Kidney (tissue), 14 donors: ENCODE measurements around the gene RGL3. TPM values are rescaled to one million over a fixed set of nuclear protein-coding genes. Genes with fewer than 3 reads are reported as not detected.
A peak's percentile ranks its signal among the peaks of the same experiment; 100 is the strongest.
"Not testable (repeated sequence)": the region's sequence is repeated elsewhere in the genome, so short reads cannot be mapped to it uniquely, and the experiment has no call there.

ENCODE experiments used
- DNase-seq, 5 donors: peaks; one replicate each; pipeline ENCODE4 v3.0.0-alpha.2; 2013 to 2020
- FAIRE-seq: peaks from 2 replicates; lab custom pipeline; 2012; peaks lifted over from hg19 to GRCh38; lab: Jason Lieb, UNC
- H3K27ac ChIP-seq, 2 donors: one replicate each; pipeline ENCODE4 v1.7.0; 2013; ENCODE audit warnings: low read depth in 2 of 2, low read length in 2 of 2, inconsistent platforms in 1 of 2
- H3K27me3 ChIP-seq: one replicate; pipeline ENCODE4 v1.7.1; 2013; ENCODE audit warnings: low read length, inconsistent platforms; ENCODE audit not compliant: control insufficient read depth, insufficient read depth
- H3K36me3 ChIP-seq, 3 donors: one replicate each; pipeline versions ENCODE4 v1.7.0 to v1.7.1; 2013; ENCODE audit warnings: low read length in 3 of 3, control low read depth in 1 of 3, inconsistent platforms in 1 of 3; ENCODE audit not compliant: insufficient read depth in 3 of 3, control insufficient read depth in 2 of 3
- H3K4me1 ChIP-seq, 3 donors: one replicate each; pipeline versions ENCODE4 v1.7.0 to v1.7.1; 2013; ENCODE audit warnings: low read length in 3 of 3, inconsistent platforms in 1 of 3, low read depth in 1 of 3; ENCODE audit not compliant: control insufficient read depth in 2 of 3, insufficient read depth in 2 of 3
- H3K4me3 ChIP-seq, 3 donors: one replicate each; pipeline versions ENCODE4 v1.7.0 to v1.8.1; 2013; ENCODE audit warnings: low read length in 3 of 3, control low read depth in 1 of 3, inconsistent platforms in 1 of 3
- H3K9ac ChIP-seq, 3 donors: one replicate each; pipeline versions ENCODE4 v1.7.0 to v1.7.1; 2013; ENCODE audit warnings: low read length in 3 of 3, control low read depth in 1 of 3, inconsistent platforms in 1 of 3
- H3K9me3 ChIP-seq, 3 donors: one replicate each; pipeline versions ENCODE4 v1.7.0 to v1.7.1; 2013; ENCODE audit warnings: low read length in 3 of 3, control low read depth in 1 of 3, inconsistent platforms in 1 of 3; ENCODE audit not compliant: control insufficient read depth in 2 of 3, insufficient read depth in 1 of 3
- intact Hi-C: fragments of 100-400 bp; cut with DNase I; formaldehyde crosslinking; loops from one replicate; pipeline ENCODE4 v1.11.1; 2022
- polyA plus RNA-seq: library from polyadenylated mRNA; stranded (reverse); fragments of 350-450 nt; fragmentation: Illumina TruSeq; extraction: RNeasy Lipid Tissue Mini Kit (QIAGEN cat#74804); gene quantifications from one replicate; pipeline ENCODE4 v1.2.3, GENCODE V29; 2014; ENCODE audit warnings: low read depth, low replicate concordance; ENCODE audit not compliant: insufficient read depth
- total RNA-seq: library from RNA; stranded (reverse); fragmentation: NEBNext Ultra II Directional; extraction: Animal tissue kit (Norgen Biotek cat#: 25700); gene quantifications from one replicate; pipeline ENCODE4 v1.2.1, GENCODE V29; 2021
- TF ChIP-seq, protein P1 (sequence below): IDR thresholded peaks from 3 replicates; pipeline ENCODE4 v1.5.1; 2012; ENCODE audit warnings: mild to moderate bottlenecking, moderate library complexity, borderline replicate concordance; ENCODE audit not compliant: insufficient read depth; ENCODE audit errors: extremely low read depth
- donor health status: control.
- donor health status: control.
- donor health status: control.
- donor health status: control.
- donor health status: control.
- donor health status: DM: yes; HTN: yes; CAD: no.
- donor health status: Normal renal cell carcinoma (clear cell type).

Gene RGL3
- total and polyA plus RNA-seq, 2 donors from 2014 or later, result 56.9 to 126 TPM

DNA sequence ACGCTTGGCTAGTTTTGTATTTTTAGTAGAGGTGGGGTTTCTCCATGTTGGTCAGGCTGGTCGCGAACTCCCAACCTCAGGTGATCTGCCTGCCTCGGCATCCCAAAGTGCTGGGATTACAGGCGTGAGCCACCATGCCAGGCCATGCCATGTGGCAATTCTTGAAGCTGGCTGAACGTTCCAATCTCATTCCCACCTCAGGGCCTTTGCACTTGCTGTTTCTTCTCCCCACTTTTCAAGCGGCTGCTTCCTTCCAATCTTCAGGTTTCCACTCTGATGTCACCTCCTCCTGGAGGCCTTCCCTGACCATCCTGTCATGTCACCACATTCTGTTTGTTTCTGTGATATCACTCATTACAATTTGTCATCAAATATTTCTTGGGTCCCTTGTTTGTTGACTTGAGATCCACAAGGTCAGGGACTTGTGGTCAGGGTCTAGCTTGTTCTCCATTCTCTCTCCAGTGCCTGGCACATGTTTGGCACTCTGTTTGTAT, 39.2 kb downstream of the RGL3 start:
- no peak overlapping the region for H3K9ac ChIP-seq
- no peaks in the 10 kb centered on the region for H3K36me3 ChIP-seq
- H3K27ac ChIP-seq, result no peak overlapping the region
- FAIRE-seq, result no peak
- intact Hi-C loops, result no loop called here
- peaks cover 7% of the 10 kb centered on the region for H3K27me3 ChIP-seq
- DNase-seq, result no peak
- H3K4me3 ChIP-seq, result peak overlapping the region in 1 of 3 donors; percentile 77
- peaks cover 0 to 43% (median 0%) of the 10 kb centered on the region in 3 donors for H3K4me1 ChIP-seq
- TF ChIP-seq, protein P1, sequence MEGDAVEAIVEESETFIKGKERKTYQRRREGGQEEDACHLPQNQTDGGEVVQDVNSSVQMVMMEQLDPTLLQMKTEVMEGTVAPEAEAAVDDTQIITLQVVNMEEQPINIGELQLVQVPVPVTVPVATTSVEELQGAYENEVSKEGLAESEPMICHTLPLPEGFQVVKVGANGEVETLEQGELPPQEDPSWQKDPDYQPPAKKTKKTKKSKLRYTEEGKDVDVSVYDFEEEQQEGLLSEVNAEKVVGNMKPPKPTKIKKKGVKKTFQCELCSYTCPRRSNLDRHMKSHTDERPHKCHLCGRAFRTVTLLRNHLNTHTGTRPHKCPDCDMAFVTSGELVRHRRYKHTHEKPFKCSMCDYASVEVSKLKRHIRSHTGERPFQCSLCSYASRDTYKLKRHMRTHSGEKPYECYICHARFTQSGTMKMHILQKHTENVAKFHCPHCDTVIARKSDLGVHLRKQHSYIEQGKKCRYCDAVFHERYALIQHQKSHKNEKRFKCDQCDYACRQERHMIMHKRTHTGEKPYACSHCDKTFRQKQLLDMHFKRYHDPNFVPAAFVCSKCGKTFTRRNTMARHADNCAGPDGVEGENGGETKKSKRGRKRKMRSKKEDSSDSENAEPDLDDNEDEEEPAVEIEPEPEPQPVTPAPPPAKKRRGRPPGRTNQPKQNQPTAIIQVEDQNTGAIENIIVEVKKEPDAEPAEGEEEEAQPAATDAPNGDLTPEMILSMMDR, result no peak
- H3K9me3 ChIP-seq, result no peaks in the 10 kb centered on the region

DNA sequence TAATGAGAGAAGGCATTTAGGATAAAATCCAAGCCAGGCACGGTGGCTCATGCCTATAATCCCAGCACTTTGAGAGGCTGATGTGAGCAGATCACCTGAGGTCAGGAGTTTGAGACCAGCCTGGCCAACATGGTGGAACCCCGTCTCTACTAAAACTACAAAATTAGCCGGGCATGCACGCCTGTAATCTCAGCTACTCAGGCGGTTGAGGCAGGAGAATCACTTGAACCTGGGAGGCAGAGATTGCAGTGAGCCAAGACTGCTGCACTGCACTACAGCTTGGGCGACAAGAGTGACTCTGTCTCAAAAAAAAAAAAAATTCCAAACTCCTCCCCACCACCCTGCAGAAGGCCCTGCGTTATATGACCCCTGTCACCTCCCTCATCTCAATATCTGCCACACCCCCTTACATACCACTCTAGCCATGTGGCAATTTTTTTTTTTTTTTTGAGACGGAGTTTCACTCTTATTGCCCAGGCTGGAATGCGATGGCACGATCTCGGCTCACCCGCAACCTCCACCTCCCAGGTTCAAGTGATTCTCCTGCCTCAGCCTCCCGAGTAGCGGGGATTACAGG, 39.8 kb downstream of the RGL3 start:
- H3K36me3 ChIP-seq, H3K27me3 ChIP-seq, intact Hi-C loops, H3K9ac ChIP-seq, FAIRE-seq, H3K4me3 ChIP-seq, H3K27ac ChIP-seq, H3K9me3 ChIP-seq, DNase-seq: not testable (repeated sequence)
- peaks cover 0 to 41% (median 0%) of the 10 kb centered on the region in 3 donors for H3K4me1 ChIP-seq

DNA sequence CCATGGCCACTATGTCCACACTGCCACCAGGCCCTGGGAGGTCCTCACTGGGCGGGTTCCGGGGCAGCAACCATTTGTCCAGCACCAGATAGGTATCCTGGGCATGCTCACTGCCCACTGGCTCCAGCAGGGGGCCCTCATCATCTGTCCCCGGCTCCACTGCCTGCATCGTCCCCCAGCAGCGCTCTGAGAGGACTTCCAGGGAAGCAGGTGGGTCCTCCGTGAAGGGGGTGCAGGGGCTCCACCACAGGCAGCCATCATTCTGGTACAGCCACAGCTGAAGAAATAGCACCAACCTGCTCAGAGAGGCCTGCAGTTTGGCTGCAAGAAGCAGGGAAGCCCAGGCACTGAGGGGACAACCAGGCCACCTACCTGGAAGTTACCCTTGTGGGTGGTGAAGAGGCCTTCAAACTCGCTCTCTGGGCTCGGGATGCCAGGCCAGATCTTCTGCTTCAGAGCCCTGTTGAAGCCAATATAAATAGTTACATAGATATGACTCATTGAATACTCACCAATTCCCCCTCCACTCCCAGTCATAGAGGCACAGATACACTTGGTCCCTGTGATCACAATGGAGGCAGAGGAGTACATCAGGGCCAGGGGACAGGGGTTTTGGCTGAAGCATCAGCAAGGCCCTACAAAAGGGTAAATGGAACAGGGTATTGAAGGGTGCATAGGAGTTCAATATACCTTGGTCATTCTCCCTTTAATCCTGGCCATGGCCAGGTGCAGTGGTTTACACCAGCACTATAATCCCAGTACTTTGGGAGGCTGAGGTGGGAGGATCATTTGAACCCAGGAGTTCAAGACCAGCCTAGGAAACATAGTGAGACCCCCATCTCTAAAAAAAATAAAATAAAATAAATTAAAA, 40.6 kb downstream of the RGL3 start:
- no peak for FAIRE-seq
- Histone ChIP-seq H3K4me3 (no peak overlapping the region), H3K27me3 (peaks cover 7% of the 10 kb centered on the region), H3K27ac (no peak overlapping the region), H3K4me1 (peaks cover 0 to 44% (median 0%) of the 10 kb centered on the region in 3 donors), H3K9me3 (no peaks in the 10 kb centered on the region), H3K9ac (no peak overlapping the region), H3K36me3 (no peaks in the 10 kb centered on the region)
- DNase-seq, result peak; percentile 67 to 84 (median 77)
- intact Hi-C loops, result no loop called here
- TF ChIP-seq, protein P1, result peak; percentile 47

DNA sequence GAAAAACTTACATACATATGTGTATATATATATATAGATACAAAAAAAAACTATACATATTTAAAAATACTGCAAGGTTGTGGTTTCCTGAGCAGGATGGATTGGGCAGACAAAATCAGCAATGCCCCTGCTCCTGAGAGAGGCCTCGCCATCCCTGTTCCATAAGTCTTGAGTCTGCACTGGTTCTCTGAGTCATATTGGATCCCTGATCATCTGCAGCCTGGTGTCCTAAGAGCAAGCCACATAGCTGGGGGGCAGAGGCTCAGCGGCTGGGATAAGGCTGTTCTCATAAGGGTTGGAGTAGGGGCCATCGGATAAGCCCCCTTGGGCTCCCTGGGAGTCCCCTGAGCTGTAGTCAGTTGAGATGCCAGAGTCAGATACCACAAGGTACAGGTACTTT, 41.4 kb downstream of the RGL3 start:
- DNase-seq (no peak), FAIRE-seq (no peak)
- H3K4me1 ChIP-seq, result peaks cover 0 to 40% (median 0%) of the 10 kb centered on the region in 3 donors
- no peak overlapping the region for H3K4me3 ChIP-seq
- intact Hi-C loops, result no loop called here
- H3K36me3 ChIP-seq, result no peaks in the 10 kb centered on the region
- H3K9me3 ChIP-seq, result no peaks in the 10 kb centered on the region
- no peak overlapping the region for H3K27ac ChIP-seq
- H3K9ac ChIP-seq, result no peak overlapping the region
- H3K27me3 ChIP-seq, result peaks cover 7% of the 10 kb centered on the region
- TF ChIP-seq, protein P1, result no peak
